Uterus (tissue), 2 donors: ENCODE measurements around the gene ZSWIM6.

Experiments used
- POLR2A ChIP-seq, 2 donors: fragments of 450-650 bp; IDR thresholded peaks; one replicate each; pipeline ENCODE4 v1.6.1; 2016; ENCODE audit warnings: antibody characterized with exemption in 2 of 2, mild to moderate bottlenecking in 1 of 2, moderate library complexity in 1 of 2
- TF ChIP-seq, protein P1 (sequence below), 4 experiments: fragments of 200-600 bp in 2 of 4; fragments of 450-650 bp in 2 of 4; sonication (generic) in 2 of 4; IDR thresholded peaks; one replicate each; pipeline ENCODE4 v1.5.1; 2016 to 2019; ENCODE audit warnings: antibody characterized with exemption in 4 of 4, mild to moderate bottlenecking in 2 of 4, moderate library complexity in 1 of 4

DNA sequence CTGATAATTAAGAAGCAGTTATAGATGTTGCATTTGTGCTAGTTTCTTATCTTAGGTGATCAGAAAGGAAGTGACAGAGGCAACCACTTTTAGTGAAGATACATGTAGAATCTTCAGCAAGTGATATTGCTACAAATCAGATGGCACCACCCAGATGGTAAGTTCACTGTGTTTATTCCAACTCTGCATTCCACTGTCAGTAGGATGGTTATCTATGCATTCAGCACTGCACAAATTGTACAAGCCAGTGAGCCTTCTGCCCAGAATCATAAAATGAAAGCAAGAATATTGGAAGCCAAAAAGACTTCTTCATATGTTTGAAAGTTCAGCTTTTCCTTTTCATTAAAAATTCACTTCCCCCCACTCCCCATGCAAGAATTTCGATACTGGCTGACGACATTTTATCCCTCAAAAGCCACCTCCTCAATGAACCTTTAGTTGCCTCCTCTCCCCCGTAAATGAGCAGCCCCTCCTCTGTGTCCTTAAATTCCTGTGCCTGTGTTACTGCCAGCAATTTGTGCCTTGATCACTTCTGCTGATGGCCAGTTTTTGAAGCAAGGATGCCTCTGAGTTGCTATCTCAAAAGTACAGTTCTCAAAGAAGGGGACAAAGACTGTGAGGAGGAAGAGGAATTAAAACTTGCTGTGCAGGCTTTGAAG is 91.6 kb downstream of the ZSWIM6 start:
- TF ChIP-seq, protein P1, sequence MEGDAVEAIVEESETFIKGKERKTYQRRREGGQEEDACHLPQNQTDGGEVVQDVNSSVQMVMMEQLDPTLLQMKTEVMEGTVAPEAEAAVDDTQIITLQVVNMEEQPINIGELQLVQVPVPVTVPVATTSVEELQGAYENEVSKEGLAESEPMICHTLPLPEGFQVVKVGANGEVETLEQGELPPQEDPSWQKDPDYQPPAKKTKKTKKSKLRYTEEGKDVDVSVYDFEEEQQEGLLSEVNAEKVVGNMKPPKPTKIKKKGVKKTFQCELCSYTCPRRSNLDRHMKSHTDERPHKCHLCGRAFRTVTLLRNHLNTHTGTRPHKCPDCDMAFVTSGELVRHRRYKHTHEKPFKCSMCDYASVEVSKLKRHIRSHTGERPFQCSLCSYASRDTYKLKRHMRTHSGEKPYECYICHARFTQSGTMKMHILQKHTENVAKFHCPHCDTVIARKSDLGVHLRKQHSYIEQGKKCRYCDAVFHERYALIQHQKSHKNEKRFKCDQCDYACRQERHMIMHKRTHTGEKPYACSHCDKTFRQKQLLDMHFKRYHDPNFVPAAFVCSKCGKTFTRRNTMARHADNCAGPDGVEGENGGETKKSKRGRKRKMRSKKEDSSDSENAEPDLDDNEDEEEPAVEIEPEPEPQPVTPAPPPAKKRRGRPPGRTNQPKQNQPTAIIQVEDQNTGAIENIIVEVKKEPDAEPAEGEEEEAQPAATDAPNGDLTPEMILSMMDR (IDR thresholded peaks at IDR 0.05), result no peak
- TF ChIP-seq POLR2A (IDR thresholded peaks at IDR 0.05), result no peak
